HG03175 (cell line): Measurements from ENCODE around the gene CHKB.

Source experiments
- ATAC-seq: cut with Tn5 transposase; IDR thresholded peaks from one replicate; pipeline ENCODE4 v1.9.1; 2021; ENCODE audit warnings: mild to moderate bottlenecking, moderate library complexity; ENCODE audit not compliant: unreplicated experiment

The CHKB gene

GRCh38 chr22:50600538-50600937 lies 17.9 kb upstream of the CHKB start, which contains the start of gene MAPK8IP2:
Gene MAPK8IP2, plus strand, starts transcription at chr22:50600793. Its CDS starts 26 bp downstream, at chr22:50600819.
- ATAC-seq = no peak

GRCh38 chr22:50599816-50600455 lies 17.3 kb upstream of the CHKB start:
- ATAC-seq = no peak

- no peak for ATAC-seq
Measured at GRCh38 chr22:50597097-50597496, 14.4 kb upstream of the CHKB start.

DNA sequence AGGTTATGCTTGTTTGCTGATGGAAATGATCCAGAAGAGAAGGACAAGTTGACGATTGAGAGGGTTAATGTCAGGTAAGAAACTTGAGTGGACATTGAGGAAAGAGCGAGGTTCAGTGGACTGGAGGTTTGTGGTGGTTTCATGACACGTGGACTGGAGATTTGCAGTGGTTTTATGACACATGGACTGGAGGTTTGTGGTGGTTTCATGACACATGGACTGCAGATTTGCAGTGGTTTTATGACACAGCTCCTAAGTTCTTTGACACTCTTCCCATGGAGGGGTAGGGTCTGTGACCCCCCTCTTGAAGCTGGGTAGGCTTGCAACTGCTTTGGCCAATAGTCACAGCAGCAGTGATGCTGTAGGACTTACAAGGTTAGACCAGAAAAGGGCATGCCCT lies 12.5 kb upstream of the CHKB start:
- no peak for ATAC-seq

DNA sequence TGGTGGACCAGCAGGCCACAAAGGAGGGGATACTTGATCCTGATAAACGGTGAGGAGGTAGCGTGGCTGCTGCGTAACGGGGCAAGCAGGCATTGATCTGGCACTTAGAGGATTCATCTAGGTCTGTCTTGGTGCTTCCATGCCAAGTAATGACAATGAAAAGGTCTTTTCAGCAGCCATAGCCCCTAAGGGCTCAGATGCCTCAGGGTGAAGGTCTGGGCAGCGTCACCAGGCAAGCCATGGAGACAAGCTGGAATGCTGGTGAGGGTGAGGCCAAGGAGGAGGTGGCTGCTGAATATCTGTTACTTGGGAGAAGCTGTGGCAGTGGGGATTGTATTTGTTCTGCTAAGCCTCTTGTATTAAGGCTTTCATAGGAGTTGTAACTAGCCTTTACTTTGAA lies 4.8 kb upstream of the CHKB start:
- ATAC-seq = no peak

DNA sequence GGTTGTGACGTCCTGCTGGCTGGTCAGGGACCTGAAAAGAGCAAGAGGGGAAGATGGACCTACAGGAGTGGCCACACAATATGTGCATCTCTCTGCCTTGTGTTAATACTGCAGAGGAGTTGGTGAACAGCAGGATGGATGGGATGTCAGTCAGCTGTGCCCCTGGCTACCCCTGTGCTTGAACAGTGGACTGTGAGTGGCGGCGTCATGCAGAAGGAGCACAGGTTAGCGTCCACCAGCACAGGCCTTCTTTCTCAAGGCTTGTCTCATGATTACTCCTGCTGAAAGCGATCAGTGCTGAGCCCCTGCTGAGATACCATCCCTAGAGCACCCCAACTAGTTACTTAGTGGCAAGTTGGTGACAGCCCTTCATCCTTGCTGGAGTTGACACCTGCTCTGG lies 3.8 kb upstream of the CHKB start:
- no peak for ATAC-seq

GRCh38 chr22:50585781-50586180 lies 3.1 kb upstream of the CHKB start:
- ATAC-seq = no peak

DNA sequence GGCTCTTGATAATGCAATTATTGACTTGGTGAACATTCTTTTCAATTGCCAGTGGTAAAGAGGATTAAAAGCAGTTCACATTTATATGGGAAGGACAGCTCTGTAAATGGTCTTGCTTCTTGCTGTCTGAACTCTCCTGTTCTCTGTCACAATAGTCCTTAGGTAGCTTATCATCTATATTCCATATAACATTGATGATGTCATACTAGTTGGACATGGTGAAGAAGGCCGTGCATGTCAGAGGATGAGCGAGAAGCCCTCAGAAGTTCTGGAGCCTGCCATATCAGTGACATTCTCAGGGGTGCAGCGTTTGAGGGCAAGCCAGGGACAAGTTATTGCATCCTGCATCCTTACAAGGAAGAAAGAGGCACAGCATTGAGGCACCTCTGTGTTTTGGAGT lies 2.6 kb upstream of the CHKB start:
- ATAC-seq = no peak

DNA sequence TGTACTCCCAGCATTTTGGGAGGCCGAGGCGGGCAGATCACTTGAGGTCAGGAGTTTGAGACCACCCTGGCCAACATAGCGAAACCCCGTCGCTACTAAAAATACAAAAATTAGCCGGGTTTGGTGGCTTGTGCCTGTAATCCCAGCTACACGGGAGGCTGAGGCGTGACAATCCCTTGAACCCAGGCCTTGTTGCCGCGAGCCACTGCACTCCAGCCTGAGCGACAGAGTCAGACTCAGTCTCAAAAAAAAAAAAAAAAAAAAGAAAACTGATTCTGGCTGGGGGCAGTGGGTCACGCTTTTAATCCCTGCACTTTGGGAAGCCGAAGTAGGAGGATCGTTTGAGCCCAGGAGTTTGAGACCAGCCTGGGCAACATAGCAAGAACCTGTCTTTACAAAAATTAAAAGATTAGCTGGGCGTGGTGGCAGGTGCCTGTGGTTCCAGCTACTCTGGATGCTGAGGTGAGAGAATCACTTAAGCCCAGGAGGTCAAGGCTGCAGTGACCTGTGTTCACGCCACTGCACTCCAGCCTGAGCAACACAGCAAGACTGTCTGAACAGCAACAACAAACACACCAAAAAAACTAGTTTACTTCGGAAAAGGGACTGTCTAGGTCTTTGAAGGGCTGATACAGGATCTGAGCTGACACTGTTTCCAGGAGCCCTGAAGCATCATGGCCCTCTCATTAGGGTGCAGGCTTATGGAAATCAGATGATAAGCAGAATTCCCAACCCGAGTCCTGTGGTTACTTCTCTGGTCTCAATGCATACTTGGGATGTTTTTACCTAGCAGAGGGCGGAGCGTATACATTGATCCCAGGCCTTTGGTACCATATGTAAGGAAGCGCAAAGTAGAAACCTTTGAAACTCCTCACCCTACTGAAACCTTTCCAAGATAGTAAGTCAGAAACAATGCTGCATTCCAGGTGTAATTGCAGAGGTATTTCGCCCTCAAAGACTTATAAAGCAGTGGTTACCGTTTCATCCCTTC lies 1.8 kb upstream of the CHKB start:
- no peak for ATAC-seq

DNA sequence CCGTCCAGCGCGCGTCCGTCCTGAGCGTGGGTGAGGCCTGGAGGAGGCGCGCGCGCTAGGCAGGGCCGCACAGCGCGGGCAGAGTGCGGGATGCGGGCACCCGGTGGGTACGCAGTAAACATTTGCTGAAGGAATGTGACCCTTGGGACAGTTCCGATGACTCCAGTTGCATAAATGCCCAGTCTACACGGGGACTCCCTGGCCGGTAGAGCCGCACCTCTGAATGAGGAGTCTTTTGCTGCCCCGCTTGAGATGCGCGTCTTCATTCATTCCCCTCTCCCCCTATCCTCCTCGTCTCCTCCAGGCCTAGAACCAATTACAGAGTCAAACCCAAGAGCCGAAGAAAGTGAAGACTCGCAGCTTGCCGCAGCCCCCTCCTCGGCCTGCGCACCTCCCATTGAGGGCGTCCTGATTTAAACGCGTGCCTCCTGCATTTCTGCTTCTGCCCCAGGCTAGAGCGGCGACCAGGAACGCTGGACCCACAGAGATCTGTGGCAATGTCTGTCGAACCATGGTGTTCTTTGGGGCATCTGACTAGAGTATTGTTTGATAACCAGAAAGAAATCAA lies 729 bp upstream of the CHKB start:
- ATAC-seq = peak; percentile 17

- no peak for ATAC-seq
Measured at GRCh38 chr22:50581950-50582492, 628 bp downstream of the CHKB start.

GRCh38 chr22:50581031-50581949 lies 1.4 kb downstream of the CHKB start:
- no peak for ATAC-seq

DNA sequence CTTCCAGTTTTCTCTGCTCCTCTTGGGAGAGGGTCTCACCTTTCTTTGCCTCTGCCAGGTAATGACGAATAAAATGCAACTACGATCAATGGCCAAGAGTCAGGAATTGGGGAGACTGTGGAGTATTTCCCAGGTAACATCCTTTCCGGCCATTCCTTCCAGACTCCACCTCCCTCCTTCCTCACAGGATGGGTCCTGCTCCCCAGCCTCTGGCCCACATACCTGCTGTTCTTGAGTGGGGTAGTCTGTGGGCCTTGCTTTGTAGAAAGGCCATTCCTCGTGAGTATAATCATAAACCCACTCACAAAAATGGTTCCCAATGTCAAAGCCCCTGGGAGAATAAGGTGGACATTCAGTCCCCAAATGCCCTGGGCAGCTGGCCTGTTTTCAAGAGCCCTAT lies 2.9 kb downstream of the CHKB start:
- no peak for ATAC-seq

- ATAC-seq = no peak
Measured at GRCh38 chr22:50578776-50579310, 3.8 kb downstream of the CHKB start.

DNA sequence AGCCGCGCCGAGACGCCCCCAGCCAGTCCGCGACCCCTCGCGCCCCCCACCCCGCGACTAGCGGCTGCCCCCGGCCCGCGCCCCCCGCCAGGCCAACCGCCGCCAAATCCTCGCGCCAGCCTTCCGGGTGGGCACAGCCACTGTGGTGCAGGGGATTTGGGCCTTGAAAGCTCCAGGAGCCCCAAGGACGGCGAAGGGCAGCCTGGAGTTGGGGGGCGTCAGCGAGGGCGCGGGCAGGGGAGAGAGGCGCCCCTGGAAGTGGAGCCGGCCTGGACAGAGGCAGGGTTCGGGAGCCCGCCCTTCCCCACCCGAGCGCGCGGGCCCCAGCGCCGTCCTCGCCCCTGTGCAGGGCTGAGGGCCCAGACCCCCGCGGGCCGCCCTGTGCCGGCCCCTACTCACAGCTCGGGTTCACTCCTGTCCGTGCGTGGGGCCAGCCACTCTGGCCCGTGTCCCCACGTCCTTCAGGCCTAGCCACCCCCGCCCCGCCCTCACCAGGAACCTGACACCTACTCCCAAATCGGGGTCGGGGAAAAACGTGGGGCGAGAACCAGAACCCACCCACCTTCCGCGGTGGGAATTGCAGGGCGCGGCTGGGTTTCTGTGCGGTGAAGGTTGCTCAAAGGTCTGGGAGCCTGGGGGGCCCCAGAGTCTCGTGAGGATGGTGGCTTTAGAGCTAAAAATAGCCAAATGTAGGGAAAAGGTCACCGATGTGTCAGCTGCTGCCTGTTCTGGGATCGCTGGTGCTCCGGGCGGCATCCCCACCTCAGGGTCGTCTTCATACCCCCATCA lies 4.5 kb downstream of the CHKB start, which contains the start of gene CPT1B:
TSS of gene CPT1B (minus strand) at position 441 of the 789 bp plus-strand sequence. CDS start 512 bp downstream, outside the sequence.
- ATAC-seq = no peak

GRCh38 chr22:50577697-50577986 lies 5.0 kb downstream of the CHKB start:
- ATAC-seq = no peak

DNA sequence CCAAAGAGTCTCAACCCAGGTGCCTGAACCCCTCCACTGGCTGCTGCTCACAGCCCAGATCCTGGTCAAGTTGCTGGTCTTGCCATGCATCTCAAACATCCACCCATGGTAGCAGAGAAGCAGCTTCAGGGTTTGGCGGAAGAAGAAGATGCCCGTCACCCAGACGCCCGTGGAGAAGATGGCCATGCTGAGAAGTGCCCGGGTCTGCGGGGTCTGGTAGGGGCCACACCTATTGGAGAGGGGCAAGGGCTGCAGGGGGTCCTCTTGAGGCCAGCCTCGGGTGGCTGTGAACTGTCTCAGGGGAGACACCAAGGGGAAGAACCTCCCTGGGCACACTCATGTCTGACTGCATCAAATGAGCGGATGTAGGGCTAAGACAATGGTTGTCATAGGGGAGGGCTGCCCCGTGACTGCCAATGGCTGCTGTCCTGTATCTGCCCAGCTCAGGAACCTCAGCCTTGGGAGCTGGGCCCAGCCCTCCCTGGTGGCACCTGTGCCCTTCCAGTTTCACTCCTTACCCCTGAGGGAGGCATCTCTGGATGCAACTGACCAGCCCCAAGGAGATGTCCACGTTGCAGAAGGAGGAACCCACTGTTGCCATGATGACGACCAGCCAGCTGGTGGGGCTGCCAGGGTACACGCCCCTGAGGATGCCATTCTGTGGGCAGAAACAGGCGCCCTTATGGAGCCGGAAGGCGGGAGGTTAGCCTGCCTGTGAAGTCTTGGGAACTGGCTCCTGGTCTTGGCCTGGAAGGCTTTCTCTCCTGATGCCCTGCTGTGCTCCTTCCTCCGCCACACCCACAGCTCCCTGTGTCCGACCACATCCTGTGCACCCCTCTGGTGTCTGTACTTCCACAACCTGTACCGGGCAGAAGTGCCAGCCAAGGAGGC lies 5.6 kb downstream of the CHKB start:
- ATAC-seq = no peak

DNA sequence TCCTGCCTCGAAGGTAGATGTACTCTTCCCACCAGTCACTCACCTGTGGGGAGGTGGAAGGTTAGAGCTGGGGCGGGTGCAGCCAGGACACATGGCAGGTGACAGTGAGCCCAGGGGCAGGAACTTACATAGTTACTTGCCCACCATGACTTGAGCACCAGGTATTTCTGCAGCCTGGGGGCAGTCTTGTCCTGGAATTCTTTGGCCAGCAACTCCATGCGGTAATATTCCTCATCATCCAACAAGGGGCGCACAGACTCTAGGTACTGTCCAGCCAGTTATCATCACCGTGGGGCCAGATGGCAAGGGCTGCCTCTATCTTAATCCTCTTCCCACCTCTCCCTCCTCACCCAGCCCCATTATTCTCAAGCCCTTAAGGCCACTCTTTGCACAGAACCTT lies 6.6 kb downstream of the CHKB start:
- ATAC-seq = no peak
